ENCODE results near the gene ADGRD1.

DNA sequence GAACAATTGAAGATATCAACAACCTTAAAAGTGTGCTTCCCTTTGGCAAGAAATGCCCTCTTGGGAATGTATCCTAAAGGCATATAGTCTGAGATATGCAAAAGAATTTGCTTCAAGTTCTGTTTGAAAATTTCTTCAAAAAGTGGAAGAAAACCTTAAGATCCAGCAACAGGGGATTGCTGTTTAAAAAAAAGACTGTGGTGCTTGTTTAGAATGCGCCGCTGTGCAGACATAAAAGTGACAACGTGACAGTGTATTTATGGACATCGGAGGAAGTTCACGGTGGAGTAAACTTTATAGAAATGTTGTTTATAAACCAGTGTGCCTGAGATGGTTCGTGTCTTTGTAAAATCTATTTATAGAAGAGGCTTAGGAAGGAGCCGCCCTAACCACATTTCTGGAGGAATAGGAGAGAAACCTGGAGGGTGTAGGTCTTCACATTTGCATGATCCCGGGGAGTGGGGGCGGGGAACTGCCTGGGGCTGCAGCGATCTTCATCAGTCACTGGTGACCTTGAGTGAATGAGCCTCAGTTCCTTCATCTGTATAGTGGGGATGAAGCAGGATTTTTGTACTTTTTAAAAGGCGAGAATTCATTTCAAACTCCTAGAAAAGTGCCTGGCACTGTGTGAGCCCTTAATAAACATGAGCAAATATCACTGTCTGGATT, 27.5 kb downstream of the ADGRD1 start:
- TF ChIP-seq CTCF (IDR thresholded peaks at IDR 0.05) (no peak), POLR2A (IDR thresholded peaks at IDR 0.05) (no peak), POLR2AphosphoS5 (IDR thresholded peaks at IDR 0.05) (no peak)

Measured in breast epithelium (tissue), 3 donors.